Measurements from ENCODE around the gene VAV2. TPM values are rescaled to one million over a fixed set of nuclear protein-coding genes. Genes with fewer than 3 reads are reported as not detected.

VAV2 gene
- total and polyA plus RNA-seq, 12 donors: 2.9 to 7.1 (median 5.0) TPM

DNA sequence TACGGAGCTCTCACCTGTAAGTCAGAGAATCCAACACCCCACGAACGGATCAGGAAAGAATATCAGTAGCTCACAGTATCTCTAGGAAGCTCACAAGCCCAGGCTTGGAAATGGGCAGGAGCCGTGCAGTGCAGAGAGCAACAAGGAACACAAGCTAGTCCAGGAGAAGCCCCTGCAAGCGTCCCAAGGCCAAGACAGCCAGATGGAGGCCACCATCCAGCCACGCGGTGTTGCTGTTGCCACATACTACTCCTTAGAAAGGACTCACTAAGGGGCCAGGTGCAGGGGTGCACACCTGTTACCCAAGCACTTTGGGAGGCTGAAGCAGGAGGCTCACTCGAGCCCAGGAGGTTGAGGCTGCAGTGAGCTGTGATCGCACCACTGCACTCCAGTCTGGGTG, 15.4 kb upstream of the VAV2 start:
- Histone ChIP-seq H3K4me3 (no peak overlapping the region), H3K4me1 (peaks cover 0 to 6% (median 0%) of the 10 kb centered on the region in 9 donors), H3K36me3 (no peaks in the 10 kb centered on the region), H3K9me3 (peaks cover 0 to 7% (median 0%) of the 10 kb centered on the region in 11 donors), H3K27me3 (peaks cover 0 to 4% (median 0%) of the 10 kb centered on the region in 7 donors), H3K27ac (no peak overlapping the region)
- ATAC-seq: no peak
- 82 to 85% methylated on average over 9 of the region's 9 CpGs for WGBS, 2 donors
- no peak for DNase-seq
- TF ChIP-seq, protein P1, sequence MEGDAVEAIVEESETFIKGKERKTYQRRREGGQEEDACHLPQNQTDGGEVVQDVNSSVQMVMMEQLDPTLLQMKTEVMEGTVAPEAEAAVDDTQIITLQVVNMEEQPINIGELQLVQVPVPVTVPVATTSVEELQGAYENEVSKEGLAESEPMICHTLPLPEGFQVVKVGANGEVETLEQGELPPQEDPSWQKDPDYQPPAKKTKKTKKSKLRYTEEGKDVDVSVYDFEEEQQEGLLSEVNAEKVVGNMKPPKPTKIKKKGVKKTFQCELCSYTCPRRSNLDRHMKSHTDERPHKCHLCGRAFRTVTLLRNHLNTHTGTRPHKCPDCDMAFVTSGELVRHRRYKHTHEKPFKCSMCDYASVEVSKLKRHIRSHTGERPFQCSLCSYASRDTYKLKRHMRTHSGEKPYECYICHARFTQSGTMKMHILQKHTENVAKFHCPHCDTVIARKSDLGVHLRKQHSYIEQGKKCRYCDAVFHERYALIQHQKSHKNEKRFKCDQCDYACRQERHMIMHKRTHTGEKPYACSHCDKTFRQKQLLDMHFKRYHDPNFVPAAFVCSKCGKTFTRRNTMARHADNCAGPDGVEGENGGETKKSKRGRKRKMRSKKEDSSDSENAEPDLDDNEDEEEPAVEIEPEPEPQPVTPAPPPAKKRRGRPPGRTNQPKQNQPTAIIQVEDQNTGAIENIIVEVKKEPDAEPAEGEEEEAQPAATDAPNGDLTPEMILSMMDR (IDR thresholded peaks at IDR 0.05): no peak
- intact Hi-C loops (cut with DNase I): no loop called here

DNA sequence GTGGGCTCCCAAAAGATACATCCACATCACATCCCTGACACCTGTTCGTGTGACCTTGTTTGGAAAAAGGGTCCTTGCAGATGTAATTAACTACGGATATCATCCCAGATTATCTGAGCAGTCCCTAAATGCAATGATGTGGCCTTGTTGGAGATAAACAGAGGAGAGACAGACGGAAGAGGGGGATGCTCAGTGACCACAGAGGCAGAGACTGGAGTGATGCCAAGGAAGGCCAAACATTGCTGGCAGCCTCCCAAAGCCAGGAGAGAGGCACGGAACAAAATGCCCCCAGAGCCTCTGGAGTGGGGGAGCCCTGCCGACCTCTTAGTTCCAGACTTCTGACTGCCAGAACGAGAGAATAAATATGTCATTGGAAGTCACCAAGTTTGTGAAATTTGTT, 15.0 kb upstream of the VAV2 start:
- intact Hi-C loops (cut with DNase I): no loop called here
- 44 to 47% methylated on average over 6 of the region's 6 CpGs for WGBS, 2 donors

DNA sequence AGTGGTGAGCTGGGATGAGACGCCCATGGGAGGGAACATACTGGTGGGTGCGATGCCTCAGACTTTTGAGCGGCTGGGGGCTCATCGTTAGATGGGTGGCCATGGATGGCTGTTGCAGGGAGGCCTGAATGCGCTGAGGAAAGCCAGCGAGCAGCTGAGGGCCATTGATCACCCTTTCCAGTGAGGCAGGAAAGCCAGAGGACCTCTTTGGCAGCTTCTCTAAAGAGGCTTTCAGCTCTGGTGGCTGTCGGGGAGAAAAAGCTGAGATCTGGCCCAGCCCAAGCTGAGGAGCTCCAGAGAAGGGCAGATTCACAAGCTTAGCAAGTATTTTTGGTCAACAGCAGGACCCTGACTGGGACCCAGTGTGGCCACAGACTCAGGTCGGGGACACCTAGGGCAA, 13.3 kb upstream of the VAV2 start:
- WGBS, 2 donors: 89% methylated on average over 8 of the region's 8 CpGs
- Histone ChIP-seq H3K4me1 (peaks cover 0 to under 1% (median 0%) of the 10 kb centered on the region in 9 donors), H3K27me3 (peaks cover 0 to 4% (median 0%) of the 10 kb centered on the region in 7 donors), H3K27ac (no peak overlapping the region), H3K4me3 (no peak overlapping the region), H3K36me3 (no peaks in the 10 kb centered on the region), H3K9me3 (no peaks in the 10 kb centered on the region)
- ATAC-seq (no peak), DNase-seq (no peak)
- TF ChIP-seq, protein P1 (IDR thresholded peaks at IDR 0.05): no peak
- intact Hi-C loops (cut with DNase I): no loop called here

More for the DNA sequence above, 15.0 kb upstream of the VAV2 start:
- no peak overlapping the region for H3K27ac ChIP-seq
- DNase-seq (no peak), ATAC-seq (no peak)
- H3K27me3 ChIP-seq: peaks cover 0 to 4% (median 0%) of the 10 kb centered on the region in 7 donors
- no peaks in the 10 kb centered on the region for H3K36me3 ChIP-seq
- H3K4me1 ChIP-seq: peaks cover 0 to 6% (median 0%) of the 10 kb centered on the region in 9 donors
- TF ChIP-seq, protein P1 (IDR thresholded peaks at IDR 0.05): no peak
- H3K9me3 ChIP-seq: peaks cover 0 to 7% (median 0%) of the 10 kb centered on the region in 11 donors
- H3K4me3 ChIP-seq: no peak overlapping the region

DNA sequence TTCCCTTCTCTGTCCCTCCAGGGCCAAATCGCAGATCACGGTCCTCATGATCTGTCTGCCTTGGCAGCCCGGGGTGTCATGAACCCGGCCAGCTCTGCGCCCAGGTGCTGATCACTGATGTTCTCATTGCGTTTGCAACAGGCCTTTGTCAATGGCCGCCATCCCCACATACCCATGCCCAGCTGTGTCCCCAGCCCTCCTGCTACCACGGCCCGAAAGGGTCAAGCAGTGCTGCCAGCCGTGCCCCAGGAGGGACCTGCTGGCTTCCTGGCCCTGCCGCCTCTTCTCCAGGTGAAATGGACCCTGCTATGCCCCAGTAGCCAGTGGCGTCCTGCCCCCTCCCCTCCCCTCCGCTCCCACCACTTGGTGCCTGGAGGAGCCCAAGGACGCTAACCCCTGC, 12.8 kb upstream of the VAV2 start:
- intact Hi-C loops (cut with DNase I): no loop called here
- H3K9me3 ChIP-seq: no peaks in the 10 kb centered on the region
- no peak overlapping the region for H3K27ac ChIP-seq
- no peak overlapping the region for H3K4me3 ChIP-seq
- DNase-seq: no peak
- ATAC-seq: no peak
- H3K4me1 ChIP-seq: no peaks in the 10 kb centered on the region
- TF ChIP-seq, protein P1 (IDR thresholded peaks at IDR 0.05): no peak
- WGBS, 2 donors: 85 to 87% methylated on average over 14 of the region's 14 CpGs
- H3K27me3 ChIP-seq: peaks cover 0 to 4% (median 0%) of the 10 kb centered on the region in 7 donors
- H3K36me3 ChIP-seq: no peaks in the 10 kb centered on the region
